Endothelial cell of umbilical vein (primary cell): ENCODE data around the gene FAM3B. TPM values are rescaled to one million over a fixed set of nuclear protein-coding genes. Genes with fewer than 3 reads are reported as not detected.

Source experiments
- BruUV-seq: library from RNA; stranded (reverse); fragments of 400-500 nt; replicated peaks from 2 replicates; lab custom pipeline; 2021; lab: Mats Ljungman, UMichigan
- CTCF ChIA-PET: fragments of 300-600, 350-600 bp; sonication (Branson Sonifier 250); formaldehyde crosslinking; loops from one replicate; lab custom pipeline; 2021; ENCODE audit warnings: antibody characterized with exemption, inconsistent platforms; lab: Charles Lee
- POLR2A ChIA-PET: fragments of 300-600, 350-600 bp; sonication (Branson Sonifier 250); formaldehyde crosslinking; loops from one replicate; lab custom pipeline; 2021; ENCODE audit warnings: antibody characterized with exemption, inconsistent platforms; lab: Charles Lee
- DNase-seq: peaks from one replicate; pipeline ENCODE4 v3.0.0-alpha.2; 2011; ENCODE audit warnings: low read depth, low spot score
- FAIRE-seq: peaks from 2 replicates; lab custom pipeline; 2011; peaks lifted over from hg19 to GRCh38; lab: Jason Lieb, UNC
- H2AFZ ChIP-seq: 2 replicates; pipeline ENCODE4 v1.6.0; 2012; ENCODE audit warnings: low read depth, low read length, control low read depth, inconsistent platforms
- H3K27ac ChIP-seq: 2 replicates; pipeline ENCODE4 v1.5.1; 2011; ENCODE audit warnings: low read depth, mild to moderate bottlenecking, control low read depth, low read length, moderate library complexity; ENCODE audit not compliant: insufficient read depth
- H3K27me3 ChIP-seq, 2 experiments: 2 replicates each; pipeline versions ENCODE4 v1.6.0 to v1.6.1; 2011; ENCODE audit warnings: low read length in 2 of 2, mixed read lengths in 1 of 2; ENCODE audit not compliant: control insufficient read depth in 2 of 2, insufficient read depth in 2 of 2
- H3K36me3 ChIP-seq, 2 experiments: 2 replicates in 1 of 2; 3 replicates in 1 of 2; pipeline ENCODE4 v1.5.1; 2011; ENCODE audit warnings: low read length in 2 of 2, mild to moderate bottlenecking in 1 of 2, moderate library complexity in 1 of 2; ENCODE audit not compliant: control insufficient read depth in 2 of 2, insufficient read depth in 2 of 2; ENCODE audit errors: extremely low read depth in 1 of 2
- H3K4me1 ChIP-seq: 3 replicates; pipeline ENCODE4 v1.5.1; 2011; ENCODE audit warnings: mild to moderate bottlenecking, low read length; ENCODE audit not compliant: control insufficient read depth, insufficient read depth; ENCODE audit errors: extremely low read depth
- H3K4me2 ChIP-seq: 2 replicates; pipeline ENCODE4 v1.6.1; 2011; ENCODE audit warnings: low read length, control low read depth, mixed read lengths; ENCODE audit not compliant: insufficient read depth
- H3K4me3 ChIP-seq, 3 experiments: fragments of 200-600 bp in 1 of 3; sonication (generic), shearing (Covaris generic) in 1 of 3; replicated peaks in 1 of 3; 2 replicates each; pipeline ENCODE4 v1.5.1; 2011 to 2016; ENCODE audit warnings: control low read depth in 3 of 3, low read length in 3 of 3, mild to moderate bottlenecking in 2 of 3, inconsistent platforms in 1 of 3, low read depth in 1 of 3, moderate library complexity in 1 of 3; ENCODE audit not compliant: insufficient read depth in 1 of 3
- H3K79me2 ChIP-seq: 2 replicates; pipeline ENCODE4 v1.6.0; 2012; ENCODE audit warnings: low read length, inconsistent platforms; ENCODE audit not compliant: control insufficient read depth, insufficient read depth
- H3K9ac ChIP-seq: replicated peaks from 2 replicates; pipeline ENCODE3; 2011; ENCODE audit warnings: low read length, control low read depth; ENCODE audit not compliant: insufficient read depth; ENCODE audit errors: extremely low read depth
- H3K9me1 ChIP-seq: replicated peaks from 3 replicates; pipeline ENCODE4 v1.6.0; 2011; ENCODE audit warnings: mild to moderate bottlenecking, low read length; ENCODE audit not compliant: control insufficient read depth, insufficient read depth; ENCODE audit errors: extremely low read depth
- H3K9me3 ChIP-seq: replicated peaks from 2 replicates; pipeline ENCODE4 v1.5.1; 2012; ENCODE audit warnings: low read length, inconsistent platforms; ENCODE audit not compliant: control insufficient read depth, insufficient read depth
- H4K20me1 ChIP-seq: replicated peaks from 2 replicates; pipeline ENCODE3; 2011; ENCODE audit warnings: mild to moderate bottlenecking, low read length; ENCODE audit not compliant: control insufficient read depth, insufficient read depth; ENCODE audit errors: extremely low read depth
- CTCF ChIP-seq, 2 donors: IDR thresholded peaks; 1 replicate in 1 of 2; 2 replicates in 1 of 2; pipeline ENCODE4 v1.5.1; 2011; ENCODE audit warnings: low read length in 2 of 2, mild to moderate bottlenecking in 2 of 2, moderate library complexity in 2 of 2, control low read depth in 1 of 2, inconsistent platforms in 1 of 2, low read depth in 1 of 2; ENCODE audit not compliant: insufficient read depth in 1 of 2; ENCODE audit errors: extremely low read depth in 1 of 2
- FOS ChIP-seq: IDR thresholded peaks from 2 replicates; pipeline ENCODE4 v1.6.1; 2011; ENCODE audit warnings: mild to moderate bottlenecking, low read length, moderate library complexity, borderline replicate concordance; ENCODE audit not compliant: insufficient read depth
- GATA2 ChIP-seq: IDR thresholded peaks from 2 replicates; pipeline ENCODE4 v1.7.0; 2011; ENCODE audit warnings: low read depth, mild to moderate bottlenecking, moderate library complexity, mixed read lengths, low read length; ENCODE audit not compliant: insufficient read length, insufficient read depth
- JUN ChIP-seq: IDR thresholded peaks from 2 replicates; pipeline ENCODE4 v1.6.1; 2011; ENCODE audit warnings: borderline replicate concordance, low read depth; ENCODE audit not compliant: insufficient read length, insufficient read depth
- MAX ChIP-seq: IDR thresholded peaks from 2 replicates; pipeline ENCODE4 v1.6.1; 2011; ENCODE audit not compliant: insufficient read depth, insufficient read length
- MYC ChIP-seq: IDR thresholded peaks from one replicate; pipeline ENCODE4 v1.6.1; 2011; ENCODE audit warnings: mild to moderate bottlenecking, low read depth, low read length
- POLR2AphosphoS5 ChIP-seq: IDR thresholded peaks from 2 replicates; pipeline ENCODE4 v1.6.1; 2012; ENCODE audit warnings: low read depth, mild to moderate bottlenecking, control low read depth, low read length, moderate library complexity; ENCODE audit not compliant: insufficient read depth
- dilution Hi-C: fragments of 300-500 bp; cut with MboI; formaldehyde crosslinking; loops from one replicate; pipeline ENCODE4 v1.15.0; 2019; ENCODE audit warnings: low sequenced_read_pairs; ENCODE audit not compliant: extremely low pct_ligation_motif_present
- intact Hi-C: fragments of 100-400 bp; cut with micrococcal nuclease; formaldehyde crosslinking; loops from one replicate; pipeline ENCODE4 v1.10.0; 2022
- polyA plus RNA-seq, 4 experiments: library from polyadenylated mRNA; depleted of rRNA in 3 of 4; stranded (reverse) in 3 of 4; unstranded in 1 of 4; fragments of >200 nt; gene quantifications; 2 replicates each; pipeline versions ENCODE4 v1.2.1 to v1.2.3, GENCODE V29; 2011 to 2012; ENCODE audit warnings: missing spikeins in 1 of 4
- total RNA-seq: library from RNA; stranded (reverse); gene quantifications from 2 replicates; pipeline ENCODE4 v1.2.3, GENCODE V29; 2021

FAM3B gene
- total and polyA plus RNA-seq, 2 donors (not counting 3 experiments of a cell fraction or from before 2014, with no cell fraction given): not detected

DNA sequence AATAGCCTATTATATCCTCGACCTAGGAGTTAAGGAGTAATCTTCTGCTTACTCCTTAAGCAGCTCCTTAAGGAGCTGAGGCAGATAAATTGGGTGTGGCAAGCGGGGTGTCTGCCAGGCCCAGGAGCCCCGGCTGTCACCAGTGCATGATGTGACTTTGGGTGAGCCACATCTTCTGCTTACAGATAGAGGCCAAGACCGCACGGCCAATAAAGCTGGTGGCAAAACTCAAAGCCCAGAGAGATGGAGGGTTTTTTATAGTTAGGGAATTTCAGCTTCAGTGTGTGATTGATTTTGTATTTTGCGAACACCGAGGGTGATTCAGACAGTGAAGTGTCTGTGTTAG lies 55.1 kb downstream of the FAM3B start:
- dilution Hi-C loops (no loop called here), intact Hi-C loops (no loop called here)
- Histone ChIP-seq H4K20me1 (no peaks in the 10 kb centered on the region), H3K9ac (no peak overlapping the region), H3K4me1 (no peaks in the 10 kb centered on the region), H3K9me1 (no peaks in the 10 kb centered on the region), H3K79me2 (no peaks in the 10 kb centered on the region), H3K9me3 (no peaks in the 10 kb centered on the region), H3K4me2 (no peak overlapping the region), H3K4me3 (no peak overlapping the region), H3K36me3 (no peaks in the 10 kb centered on the region), H2AFZ (no peak overlapping the region), H3K27ac (no peak overlapping the region), H3K27me3 (no peaks in the 10 kb centered on the region)
- no peak for TF ChIP-seq GATA2
- TF ChIP-seq JUN: no peak
- no peak for TF ChIP-seq CTCF (IDR thresholded peaks at IDR 0.05; ENCODE audit: extremely low read depth in 1 of 2, insufficient read depth in 1 of 2, low read depth in 1 of 2, low read length in 2 of 2)
- no peak for TF ChIP-seq MYC
- TF ChIP-seq MAX: no peak
- TF ChIP-seq POLR2AphosphoS5: no peak
- no peak for TF ChIP-seq FOS
- FAIRE-seq (no peak), DNase-seq (no peak)
- ChIA-PET POLR2A (no interaction called here), CTCF (no interaction called here)
- BruUV-seq: no TSS peak
